ENCODE results near the gene BIRC6. TPM values are rescaled to one million over a fixed set of nuclear protein-coding genes. Genes with fewer than 3 reads are reported as not detected.

Gene BIRC6
- total and polyA plus RNA-seq, 2 donors (not counting 1 experiment from before 2014, with no cell fraction given): 46.7 to 162 TPM

DNA sequence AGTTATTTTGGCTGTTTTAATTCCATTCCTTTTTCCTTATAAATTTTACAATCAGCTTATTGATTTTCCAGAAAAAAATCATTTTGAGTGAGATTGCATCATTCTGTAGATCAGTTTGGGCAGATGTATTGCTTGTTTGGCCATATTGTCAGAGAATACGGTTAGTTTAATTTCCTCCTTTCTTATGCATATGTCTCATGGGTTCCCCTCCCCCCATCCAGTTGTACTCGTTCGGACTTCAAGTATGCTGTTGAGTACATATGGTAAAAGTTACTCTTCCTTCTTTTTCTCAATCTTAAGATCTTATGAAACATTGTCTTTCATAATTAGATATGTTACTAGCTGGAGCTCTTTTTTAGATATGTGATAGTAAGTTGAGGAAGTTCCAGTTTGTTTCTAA lies 139.8 kb downstream of the BIRC6 start:
- no peak overlapping the region for H3K4me3 ChIP-seq (replicated peaks in 1 of 4; ENCODE audit: control extremely low read depth in 1 of 4, insufficient read depth in 1 of 4, low read depth in 3 of 4, low read length in 4 of 4)
- H4K20me1 ChIP-seq (ENCODE audit: control insufficient read depth, extremely low read depth, insufficient read depth, low read length): no peaks in the 10 kb centered on the region
- no peak overlapping the region for H3K9ac ChIP-seq (ENCODE audit: insufficient read depth, low read length)
- DNase-seq (ENCODE audit: low read depth in 2 of 2): no peak
- H3K4me2 ChIP-seq (ENCODE audit: extremely low read depth, insufficient read depth, low read length): no peak overlapping the region
- no peak overlapping the region for H2AFZ ChIP-seq (ENCODE audit: low read length)
- H3K4me1 ChIP-seq (ENCODE audit: control insufficient read depth, extremely low read depth, insufficient read depth, low read length): no peaks in the 10 kb centered on the region
- H3K79me2 ChIP-seq (ENCODE audit: control insufficient read depth, insufficient read depth, low read length): no peaks in the 10 kb centered on the region
- H3K9me3 ChIP-seq (ENCODE audit: control insufficient read depth, insufficient read depth, low read depth, low read length): no peaks in the 10 kb centered on the region
- no peaks in the 10 kb centered on the region for H3K27me3 ChIP-seq (ENCODE audit: control insufficient read depth, insufficient read depth, low read length)
- no peaks in the 10 kb centered on the region for H3K36me3 ChIP-seq (ENCODE audit: control insufficient read depth, insufficient read depth, low read length)
- TF ChIP-seq, protein P1, sequence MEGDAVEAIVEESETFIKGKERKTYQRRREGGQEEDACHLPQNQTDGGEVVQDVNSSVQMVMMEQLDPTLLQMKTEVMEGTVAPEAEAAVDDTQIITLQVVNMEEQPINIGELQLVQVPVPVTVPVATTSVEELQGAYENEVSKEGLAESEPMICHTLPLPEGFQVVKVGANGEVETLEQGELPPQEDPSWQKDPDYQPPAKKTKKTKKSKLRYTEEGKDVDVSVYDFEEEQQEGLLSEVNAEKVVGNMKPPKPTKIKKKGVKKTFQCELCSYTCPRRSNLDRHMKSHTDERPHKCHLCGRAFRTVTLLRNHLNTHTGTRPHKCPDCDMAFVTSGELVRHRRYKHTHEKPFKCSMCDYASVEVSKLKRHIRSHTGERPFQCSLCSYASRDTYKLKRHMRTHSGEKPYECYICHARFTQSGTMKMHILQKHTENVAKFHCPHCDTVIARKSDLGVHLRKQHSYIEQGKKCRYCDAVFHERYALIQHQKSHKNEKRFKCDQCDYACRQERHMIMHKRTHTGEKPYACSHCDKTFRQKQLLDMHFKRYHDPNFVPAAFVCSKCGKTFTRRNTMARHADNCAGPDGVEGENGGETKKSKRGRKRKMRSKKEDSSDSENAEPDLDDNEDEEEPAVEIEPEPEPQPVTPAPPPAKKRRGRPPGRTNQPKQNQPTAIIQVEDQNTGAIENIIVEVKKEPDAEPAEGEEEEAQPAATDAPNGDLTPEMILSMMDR (conservative IDR thresholded peaks at IDR 0.05 in 1 of 2, IDR thresholded peaks at IDR 0.05 in 1 of 2; ENCODE audit: low read depth in 1 of 2, low read length in 2 of 2): no peak
- TF ChIP-seq EZH2 (IDR thresholded peaks at IDR 0.05; ENCODE audit: low read length, missing control alignments): no peak
- no peak overlapping the region for H3K27ac ChIP-seq (ENCODE audit: insufficient read depth, low read length)

DNA sequence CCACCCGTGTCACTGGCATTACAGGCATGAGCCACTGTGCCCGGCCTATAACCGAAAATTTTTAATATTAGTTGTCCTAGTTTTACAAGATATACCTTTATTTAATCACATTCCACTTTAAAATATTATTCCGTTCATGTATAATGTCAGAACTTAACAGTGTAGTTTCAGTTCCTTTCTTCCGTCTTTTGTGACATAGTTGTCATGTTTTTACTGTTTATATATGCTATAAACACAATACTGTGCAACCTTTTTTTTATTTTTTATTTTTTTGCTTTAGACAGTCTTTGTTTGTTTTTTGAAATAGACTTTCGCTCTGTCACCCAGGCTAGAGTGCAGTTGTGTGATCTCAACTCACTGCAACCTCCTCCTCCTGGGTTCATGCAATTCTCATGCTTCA lies 141.5 kb downstream of the BIRC6 start:
- no peak for TF ChIP-seq EZH2 (IDR thresholded peaks at IDR 0.05; ENCODE audit: low read length, missing control alignments)
- TF ChIP-seq, protein P1 (conservative IDR thresholded peaks at IDR 0.05 in 1 of 2, IDR thresholded peaks at IDR 0.05 in 1 of 2; ENCODE audit: low read depth in 1 of 2, low read length in 2 of 2): no peak
- no peak overlapping the region for H3K27ac ChIP-seq (ENCODE audit: insufficient read depth, low read length)
- no peaks in the 10 kb centered on the region for H3K9me3 ChIP-seq (ENCODE audit: control insufficient read depth, insufficient read depth, low read depth, low read length)
- no peak for DNase-seq (ENCODE audit: low read depth in 2 of 2)
- no peak overlapping the region for H3K4me3 ChIP-seq (replicated peaks in 1 of 4; ENCODE audit: control extremely low read depth in 1 of 4, insufficient read depth in 1 of 4, low read depth in 3 of 4, low read length in 4 of 4)
- no peaks in the 10 kb centered on the region for H3K27me3 ChIP-seq (ENCODE audit: control insufficient read depth, insufficient read depth, low read length)
- no peak overlapping the region for H3K9ac ChIP-seq (ENCODE audit: insufficient read depth, low read length)
- no peaks in the 10 kb centered on the region for H3K79me2 ChIP-seq (ENCODE audit: control insufficient read depth, insufficient read depth, low read length)
- H3K36me3 ChIP-seq (ENCODE audit: control insufficient read depth, insufficient read depth, low read length): no peaks in the 10 kb centered on the region
- H2AFZ ChIP-seq (ENCODE audit: low read length): no peak overlapping the region
- H4K20me1 ChIP-seq (ENCODE audit: control insufficient read depth, extremely low read depth, insufficient read depth, low read length): no peaks in the 10 kb centered on the region
- no peak overlapping the region for H3K4me2 ChIP-seq (ENCODE audit: extremely low read depth, insufficient read depth, low read length)
- no peaks in the 10 kb centered on the region for H3K4me1 ChIP-seq (ENCODE audit: control insufficient read depth, extremely low read depth, insufficient read depth, low read length)

DNA sequence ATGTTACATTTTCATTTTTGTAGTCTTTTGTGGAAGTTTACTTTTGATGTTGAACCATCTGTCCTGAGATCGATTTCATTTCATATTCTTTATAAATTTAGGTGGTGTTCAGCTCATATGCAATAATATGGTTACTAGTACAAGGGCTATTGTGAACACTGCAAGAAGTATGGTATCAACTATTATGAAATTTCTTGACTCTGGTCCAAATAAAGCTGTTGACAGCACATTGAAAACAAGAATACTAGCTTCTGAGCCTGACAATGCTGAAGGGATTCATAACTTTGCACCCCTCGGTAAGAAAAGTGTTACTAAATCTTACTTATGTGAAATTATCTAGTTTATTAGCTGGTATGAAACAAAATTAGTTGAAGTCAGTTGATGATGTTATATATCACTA lies 146.1 kb downstream of the BIRC6 start:
- Histone ChIP-seq H3K4me1 (ENCODE audit: control insufficient read depth, extremely low read depth, insufficient read depth, low read length) (no peaks in the 10 kb centered on the region), H3K27ac (ENCODE audit: insufficient read depth, low read length) (no peak overlapping the region), H2AFZ (ENCODE audit: low read length) (no peak overlapping the region), H3K4me3 (replicated peaks in 1 of 4; ENCODE audit: control extremely low read depth in 1 of 4, insufficient read depth in 1 of 4, low read depth in 3 of 4, low read length in 4 of 4) (no peak overlapping the region), H3K4me2 (ENCODE audit: extremely low read depth, insufficient read depth, low read length) (no peak overlapping the region), H3K27me3 (ENCODE audit: control insufficient read depth, insufficient read depth, low read length) (no peaks in the 10 kb centered on the region), H3K9ac (ENCODE audit: insufficient read depth, low read length) (no peak overlapping the region), H3K9me3 (ENCODE audit: control insufficient read depth, insufficient read depth, low read depth, low read length) (no peaks in the 10 kb centered on the region), H3K36me3 (ENCODE audit: control insufficient read depth, insufficient read depth, low read length) (no peaks in the 10 kb centered on the region), H4K20me1 (ENCODE audit: control insufficient read depth, extremely low read depth, insufficient read depth, low read length) (no peaks in the 10 kb centered on the region), H3K79me2 (ENCODE audit: control insufficient read depth, insufficient read depth, low read length) (no peaks in the 10 kb centered on the region)
- no peak for DNase-seq (ENCODE audit: low read depth in 2 of 2)
- no peak for TF ChIP-seq EZH2 (IDR thresholded peaks at IDR 0.05; ENCODE audit: low read length, missing control alignments)
- TF ChIP-seq, protein P1 (conservative IDR thresholded peaks at IDR 0.05 in 1 of 2, IDR thresholded peaks at IDR 0.05 in 1 of 2; ENCODE audit: low read depth in 1 of 2, low read length in 2 of 2): no peak

All from fibroblast of lung (primary cell).